Liver (tissue), 9 donors: ENCODE data around the gene UBR2. TPM values are rescaled to one million over a fixed set of nuclear protein-coding genes. Genes with fewer than 3 reads are reported as not detected.

Experiments used
- DNase-seq: peaks from one replicate; pipeline ENCODE4 v3.0.0-alpha.2; 2017; ENCODE audit warnings: low spot score
- H3K27ac ChIP-seq, 2 donors: one replicate each; pipeline ENCODE4 v1.7.0; 2013; ENCODE audit warnings: inconsistent platforms in 2 of 2, low read length in 2 of 2, control low read depth in 1 of 2, low read depth in 1 of 2, mild to moderate bottlenecking in 1 of 2
- H3K27me3 ChIP-seq, 4 donors: one replicate each; pipeline versions ENCODE4 v1.6.1 to v1.7.0; 2013; ENCODE audit warnings: low read length in 3 of 4, inconsistent platforms in 1 of 4, mild to moderate bottlenecking in 1 of 4, moderate library complexity in 1 of 4; ENCODE audit not compliant: control insufficient read depth in 4 of 4, insufficient read depth in 4 of 4
- H3K36me3 ChIP-seq, 4 donors: one replicate each; pipeline versions ENCODE4 v1.6.1 to v1.7.0; 2013; ENCODE audit warnings: low read length in 3 of 4, mild to moderate bottlenecking in 3 of 4, low read depth in 1 of 4, moderate library complexity in 1 of 4; ENCODE audit not compliant: control insufficient read depth in 4 of 4, insufficient read depth in 3 of 4
- H3K4me1 ChIP-seq, 4 donors: one replicate each; pipeline versions ENCODE4 v1.6.1 to v1.7.0; 2013; ENCODE audit warnings: low read length in 3 of 4, mild to moderate bottlenecking in 3 of 4, moderate library complexity in 1 of 4; ENCODE audit not compliant: control insufficient read depth in 4 of 4, insufficient read depth in 4 of 4
- H3K4me3 ChIP-seq, 3 donors: one replicate each; pipeline versions ENCODE4 v1.6.1 to v1.7.0; 2013; ENCODE audit warnings: low read length in 3 of 3, control low read depth in 1 of 3, low read depth in 1 of 3, mild to moderate bottlenecking in 1 of 3
- H3K9ac ChIP-seq, 2 donors: one replicate each; pipeline ENCODE4 v1.7.0; 2013; ENCODE audit warnings: low read length in 2 of 2, mild to moderate bottlenecking in 2 of 2, moderate library complexity in 2 of 2, control low read depth in 1 of 2, low read depth in 1 of 2
- H3K9me3 ChIP-seq, 4 donors: one replicate each; pipeline versions ENCODE4 v1.6.1 to v1.7.0; 2013; ENCODE audit warnings: low read length in 3 of 4; ENCODE audit not compliant: control insufficient read depth in 4 of 4
- ATF3 ChIP-seq: IDR thresholded peaks from 2 replicates; pipeline ENCODE4 v1.6.1; 2016; ENCODE audit warnings: antibody characterized with exemption
- CTCF ChIP-seq: fragments of 150-350 bp; IDR thresholded peaks from 2 replicates; pipeline ENCODE4 v1.5.1; 2017; ENCODE audit warnings: improper control_type of control experiment, low read depth, low read length; ENCODE audit not compliant: missing input control
- EGR1 ChIP-seq, 2 donors: IDR thresholded peaks; 2 replicates each; pipeline ENCODE4 v1.6.1; 2016 to 2018; ENCODE audit warnings: antibody characterized with exemption in 2 of 2, low read depth in 2 of 2
- FOXA1 ChIP-seq: IDR thresholded peaks from 2 replicates; pipeline ENCODE4 v1.6.1; 2016; ENCODE audit warnings: antibody characterized with exemption
- GABPA ChIP-seq, 2 donors: IDR thresholded peaks in 1 of 2; conservative IDR thresholded peaks in 1 of 2; 2 replicates each; pipeline ENCODE4 v1.6.1; 2016; ENCODE audit warnings: antibody characterized with exemption in 2 of 2, mild to moderate bottlenecking in 1 of 2, moderate library complexity in 1 of 2
- HNF4A ChIP-seq, 2 donors: conservative IDR thresholded peaks; 2 replicates each; pipeline ENCODE4 v1.6.1; 2016; ENCODE audit warnings: antibody characterized with exemption in 2 of 2, mild to moderate bottlenecking in 2 of 2
- HNF4G ChIP-seq: IDR thresholded peaks from 2 replicates; pipeline ENCODE4 v1.6.1; 2016; ENCODE audit warnings: antibody characterized with exemption
- JUND ChIP-seq, 2 donors: IDR thresholded peaks; 2 replicates each; pipeline ENCODE4 v1.6.1; 2016; ENCODE audit warnings: antibody characterized with exemption in 2 of 2
- MAX ChIP-seq: IDR thresholded peaks from 2 replicates; pipeline ENCODE4 v1.6.1; 2016; ENCODE audit warnings: antibody characterized with exemption
- NR2F2 ChIP-seq: IDR thresholded peaks from 2 replicates; pipeline ENCODE4 v1.6.1; 2016; ENCODE audit warnings: antibody characterized with exemption
- RAD21 ChIP-seq, 2 donors: IDR thresholded peaks; 2 replicates each; pipeline ENCODE4 v1.6.1; 2016; ENCODE audit warnings: antibody characterized with exemption in 2 of 2, mild to moderate bottlenecking in 2 of 2
- REST ChIP-seq: IDR thresholded peaks from 2 replicates; pipeline ENCODE4 v1.6.1; 2016; ENCODE audit warnings: antibody characterized with exemption, mild to moderate bottlenecking
- RXRA ChIP-seq, 2 donors: IDR thresholded peaks; 2 replicates each; pipeline ENCODE4 v1.6.1; 2017 to 2018; ENCODE audit warnings: antibody characterized with exemption in 2 of 2, mild to moderate bottlenecking in 1 of 2
- TAF1 ChIP-seq: conservative IDR thresholded peaks from 2 replicates; pipeline ENCODE4 v1.6.1; 2016; ENCODE audit warnings: antibody characterized with exemption, mild to moderate bottlenecking
- YY1 ChIP-seq: IDR thresholded peaks from 2 replicates; pipeline ENCODE4 v1.6.1; 2016; ENCODE audit warnings: antibody characterized with exemption, mild to moderate bottlenecking
- ZBTB33 ChIP-seq: IDR thresholded peaks from 2 replicates; pipeline ENCODE4 v1.6.1; 2016; ENCODE audit warnings: antibody characterized with exemption
- WGBS: extraction: QIAGEN DNeasy Blood & Tissue Kit; methylation state at CpG from one replicate; pipeline ENCODE4 v1.1.7; 2013; 5-methylcytosine and 5-hydroxymethylcytosine counted together
- polyA plus RNA-seq, 2 donors: library from polyadenylated mRNA; stranded (reverse) in 1 of 2; unstranded in 1 of 2; fragments of 200-250 nt in 1 of 2; fragments of >200 nt in 1 of 2; fragmentation: Nextera tagmentation in 1 of 2; extraction: Ambion mirVana in 1 of 2; gene quantifications; one replicate each; pipeline versions ENCODE4 v1.2.1 to v1.2.3, GENCODE V29; 2013 to 2015
- total RNA-seq, 2 donors: library from RNA; depleted of rRNA; stranded (reverse); fragments of >200 nt; gene quantifications; one replicate each; pipeline ENCODE4 v1.2.3, GENCODE V29; 2014
- donor health status: healthy.
- donor health status: healthy.
- donor health status: healthy.
- donor health status: healthy.
- donor health status: healthy.

UBR2 gene
- total and polyA plus RNA-seq, 4 donors = 6.3 to 32.9 (median 19.3) TPM

- Histone ChIP-seq H3K27ac (no peak overlapping the region), H3K36me3 (peaks cover 4 to 44% (median 43%) of the 10 kb centered on the region in 4 donors), H3K9ac (no peak overlapping the region), H3K27me3 (no peaks in the 10 kb centered on the region), H3K4me3 (no peak overlapping the region), H3K4me1 (no peaks in the 10 kb centered on the region), H3K9me3 (no peaks in the 10 kb centered on the region)
- WGBS = 91% methylated on average over 4 of the region's 4 CpGs
- no peak for TF ChIP-seq ZBTB33
- TF ChIP-seq MAX = no peak
- TF ChIP-seq TAF1 = no peak
- no peak for TF ChIP-seq REST
- TF ChIP-seq CTCF = no peak
- TF ChIP-seq FOXA1 = no peak
- TF ChIP-seq YY1 = no peak
- no peak for TF ChIP-seq EGR1 (IDR thresholded peaks at IDR 0.05; ENCODE audit: low read depth in 2 of 2)
- TF ChIP-seq ATF3 = no peak
- TF ChIP-seq RAD21 (IDR thresholded peaks at IDR 0.05) = no peak
- no peak for TF ChIP-seq JUND (IDR thresholded peaks at IDR 0.05)
- no peak for TF ChIP-seq HNF4A (conservative IDR thresholded peaks at IDR 0.05)
- TF ChIP-seq RXRA (IDR thresholded peaks at IDR 0.05) = no peak
- TF ChIP-seq GABPA (IDR thresholded peaks at IDR 0.05 in 1 of 2, conservative IDR thresholded peaks at IDR 0.05 in 1 of 2) = no peak
- no peak for DNase-seq
These were observed 130.8 kb downstream of the UBR2 start for GRCh38 chr6:42694586-42694985.

DNA sequence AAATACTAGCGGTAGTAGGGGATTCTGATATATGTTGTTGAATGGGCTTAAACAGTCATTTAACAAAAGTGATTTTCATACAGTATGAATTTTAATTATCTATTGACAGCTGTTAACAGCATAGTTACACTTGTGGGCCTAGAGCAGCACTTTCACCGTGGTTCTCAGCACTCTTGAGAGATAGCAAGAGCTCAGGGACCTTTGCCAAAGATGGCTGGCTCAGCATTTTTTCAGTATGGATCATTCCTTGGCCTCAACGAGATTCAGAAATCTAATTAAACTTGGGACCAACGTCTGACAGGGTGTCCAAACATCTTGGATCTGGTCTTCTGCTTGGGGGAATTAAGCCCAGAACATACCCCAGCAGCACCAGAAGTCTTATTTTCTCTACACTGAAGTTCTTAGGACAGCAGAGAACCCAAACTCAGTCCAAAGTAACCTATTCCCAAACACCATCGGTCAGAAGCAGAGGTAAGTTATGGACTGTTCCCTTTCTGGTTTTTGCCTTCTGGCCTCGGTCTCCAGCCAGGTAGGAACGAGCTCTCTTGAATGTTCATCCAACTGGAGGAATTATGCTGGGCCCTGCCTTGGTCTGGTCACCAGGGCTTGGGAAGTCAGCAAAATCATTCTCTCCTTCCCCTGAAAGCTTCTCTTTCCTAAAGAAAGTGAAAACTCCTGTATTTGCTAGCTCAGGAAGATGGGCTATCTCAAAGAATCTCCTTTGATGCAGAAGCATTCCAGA lies 132.9 kb downstream of the UBR2 start:
- H3K27ac ChIP-seq = no peak overlapping the region
- H3K9me3 ChIP-seq = no peaks in the 10 kb centered on the region
- 83% methylated on average over 7 of the region's 7 CpGs for WGBS
- no peaks in the 10 kb centered on the region for H3K4me1 ChIP-seq
- DNase-seq = no peak
- TF ChIP-seq GABPA (IDR thresholded peaks at IDR 0.05 in 1 of 2, conservative IDR thresholded peaks at IDR 0.05 in 1 of 2) = no peak
- no peak for TF ChIP-seq EGR1 (IDR thresholded peaks at IDR 0.05; ENCODE audit: low read depth in 2 of 2)
- no peak for TF ChIP-seq HNF4G
- no peak for TF ChIP-seq ATF3
- no peak for TF ChIP-seq NR2F2
- no peak overlapping the region for H3K9ac ChIP-seq
- H3K4me3 ChIP-seq = no peak overlapping the region
- H3K36me3 ChIP-seq = peaks cover 2 to 25% (median 23%) of the 10 kb centered on the region in 4 donors
- no peaks in the 10 kb centered on the region for H3K27me3 ChIP-seq
